ENCODE data around the gene FAM174B.

FAM174B gene

GRCh38 chr15:92638709-92639365 lies 16.7 kb downstream of the FAM174B start:
- DNase-seq = no peak

DNA sequence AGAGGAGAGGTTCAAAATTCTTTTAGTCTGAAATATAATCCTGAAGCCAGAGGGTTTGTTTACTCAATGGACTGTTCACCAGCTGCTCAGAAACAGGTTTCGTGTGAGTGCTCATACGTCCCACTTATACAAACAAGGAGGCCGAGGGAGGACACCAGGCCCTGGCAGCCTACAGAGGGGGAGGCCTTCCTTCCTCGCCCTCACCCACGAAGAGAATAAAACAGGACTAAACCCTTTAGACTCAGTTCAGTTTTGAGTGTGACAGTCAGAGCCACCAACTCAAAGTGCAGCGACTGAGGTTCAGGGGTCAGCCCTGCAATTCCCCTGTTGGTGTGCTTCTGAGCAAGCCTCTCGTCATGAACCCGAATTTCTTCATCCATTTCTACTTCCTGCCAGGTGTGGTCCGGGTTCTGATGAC lies 17.3 kb downstream of the FAM174B start:
- peak; percentile 90 for DNase-seq

- peak; percentile 37 for DNase-seq
Observed at GRCh38 chr15:92637626-92638025, 17.9 kb downstream of the FAM174B start.

DNA sequence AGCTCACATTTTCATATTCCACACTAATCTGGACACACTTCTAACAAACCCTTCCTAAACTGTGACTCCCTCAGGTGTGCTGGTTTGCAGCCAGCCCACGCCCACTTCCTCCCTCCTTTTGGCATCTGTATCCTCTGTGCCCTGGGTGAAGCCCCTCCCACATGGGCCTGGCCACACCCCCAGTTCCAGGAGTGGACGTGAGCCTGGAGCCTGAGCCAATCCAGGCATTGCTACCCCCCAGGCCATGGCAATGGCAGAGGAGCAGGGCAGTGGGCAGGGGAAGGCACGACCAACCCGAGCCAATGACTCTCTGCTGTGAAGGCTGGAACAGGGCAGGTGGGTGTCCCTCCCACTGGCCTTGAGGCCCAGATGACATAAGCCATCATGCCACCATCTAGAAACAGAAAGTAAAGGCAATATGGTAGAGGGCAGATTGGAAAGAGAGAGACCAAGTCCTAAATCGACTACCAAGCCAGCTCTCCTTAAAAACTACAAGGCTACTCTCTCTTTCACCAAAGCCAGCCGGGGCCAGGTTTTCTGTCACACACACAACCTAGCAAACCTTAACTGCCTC lies 18.6 kb downstream of the FAM174B start:
- peak; percentile 25 for DNase-seq

DNA sequence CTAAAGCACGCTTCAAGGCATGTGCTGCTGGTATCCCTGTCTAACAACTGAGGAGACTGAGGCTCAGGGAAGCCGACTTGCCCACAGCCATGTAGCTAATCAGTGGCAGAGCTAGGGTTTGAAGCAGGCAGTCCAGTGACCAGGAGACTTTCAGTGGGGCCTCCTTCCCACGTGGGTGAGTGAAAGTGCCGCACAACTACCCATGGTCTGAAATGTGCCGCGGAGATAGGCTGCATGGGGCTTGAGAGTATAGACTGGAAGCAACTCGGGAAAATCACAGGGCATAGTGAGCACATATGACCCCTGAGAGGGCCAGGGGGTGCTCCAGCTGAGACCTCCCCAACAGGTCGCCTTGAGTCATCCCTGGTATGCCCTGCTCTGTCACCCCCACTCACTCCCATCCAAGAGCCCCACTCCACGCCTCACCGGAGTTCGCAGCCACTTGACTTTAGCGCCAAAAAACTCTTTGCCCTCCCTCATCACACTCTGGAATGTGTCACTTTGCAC lies 19.1 kb downstream of the FAM174B start:
- DNase-seq = no peak

GRCh38 chr15:92634671-92635201 lies 20.8 kb downstream of the FAM174B start:
- DNase-seq = no peak

DNA sequence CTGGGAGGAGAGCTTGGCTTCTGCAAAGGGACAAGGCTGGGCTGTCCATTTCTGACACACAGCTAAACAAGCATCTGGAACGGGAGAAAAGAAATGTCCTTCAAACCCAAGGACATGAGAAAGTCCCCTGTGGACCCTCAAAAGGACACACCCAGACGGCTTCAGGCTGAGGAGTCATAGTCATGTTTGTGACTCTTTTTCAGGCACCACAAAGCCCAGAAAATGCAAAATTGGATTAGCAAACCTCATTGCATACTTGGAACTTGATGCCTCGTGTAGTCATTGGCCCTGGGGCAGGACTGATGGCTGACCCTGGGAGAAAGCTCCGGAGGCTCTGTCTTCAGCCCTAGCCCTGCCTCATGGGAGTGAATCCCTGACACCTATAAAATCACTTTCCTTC lies 21.5 kb downstream of the FAM174B start:
- no peak for DNase-seq

- DNase-seq = no peak
Observed at GRCh38 chr15:92633418-92633817, 22.2 kb downstream of the FAM174B start.

DNA sequence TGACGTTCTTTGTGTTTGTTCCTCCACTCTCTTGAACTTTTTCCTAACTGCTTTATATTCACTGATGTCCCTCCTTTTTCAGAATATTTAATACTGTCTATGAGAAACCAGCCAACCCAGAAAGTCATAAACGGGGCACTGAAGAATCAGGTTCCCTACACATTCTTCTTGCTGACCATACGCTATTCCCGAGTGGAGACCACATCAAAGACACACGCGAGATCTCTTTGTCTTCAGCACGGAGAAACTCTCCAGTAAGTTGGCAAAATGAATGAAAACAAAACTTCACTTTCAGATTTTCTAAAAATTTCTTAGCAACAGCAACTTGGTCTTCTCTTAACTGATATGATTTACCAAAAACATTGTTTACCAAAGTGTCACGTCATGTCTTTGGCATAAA lies 22.6 kb downstream of the FAM174B start:
- no peak for DNase-seq

GRCh38 chr15:92631721-92632120 lies 23.9 kb downstream of the FAM174B start:
- no peak for DNase-seq

- DNase-seq = no peak
Observed at GRCh38 chr15:92629975-92630626, 25.5 kb downstream of the FAM174B start.

DNA sequence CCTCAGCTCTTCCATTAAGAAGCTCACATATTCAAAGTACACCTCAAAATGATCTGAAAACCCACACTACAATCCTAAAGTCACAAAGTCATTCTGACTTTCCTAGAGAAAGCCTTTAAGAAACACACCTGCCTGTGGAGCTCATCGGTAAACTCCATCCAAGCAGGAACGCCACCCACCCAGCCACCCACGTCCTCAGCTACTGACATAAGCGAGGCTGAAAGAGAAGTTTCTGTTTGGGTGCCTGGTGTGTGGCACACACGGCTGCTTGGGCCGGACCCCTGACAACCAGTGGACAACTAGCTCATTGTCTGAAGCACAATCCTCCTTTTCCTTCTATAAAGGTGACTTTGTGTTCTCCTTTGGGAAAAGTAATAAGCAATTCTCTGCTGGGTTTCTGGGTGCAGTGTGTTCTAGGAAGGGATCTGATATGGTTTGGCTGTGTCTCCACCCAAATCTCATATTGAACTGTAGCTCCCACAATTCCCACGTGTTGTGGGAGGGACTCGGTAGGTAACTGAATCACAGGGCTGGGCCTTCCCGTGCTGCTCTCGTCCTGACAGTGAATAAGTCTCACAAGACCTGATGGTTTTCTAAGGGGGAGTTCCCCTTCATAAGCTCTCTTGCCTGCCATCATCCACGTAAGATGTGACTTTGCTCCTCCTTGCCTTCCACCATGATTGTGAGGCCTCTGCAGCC lies 26.1 kb downstream of the FAM174B start:
- DNase-seq = no peak

DNA sequence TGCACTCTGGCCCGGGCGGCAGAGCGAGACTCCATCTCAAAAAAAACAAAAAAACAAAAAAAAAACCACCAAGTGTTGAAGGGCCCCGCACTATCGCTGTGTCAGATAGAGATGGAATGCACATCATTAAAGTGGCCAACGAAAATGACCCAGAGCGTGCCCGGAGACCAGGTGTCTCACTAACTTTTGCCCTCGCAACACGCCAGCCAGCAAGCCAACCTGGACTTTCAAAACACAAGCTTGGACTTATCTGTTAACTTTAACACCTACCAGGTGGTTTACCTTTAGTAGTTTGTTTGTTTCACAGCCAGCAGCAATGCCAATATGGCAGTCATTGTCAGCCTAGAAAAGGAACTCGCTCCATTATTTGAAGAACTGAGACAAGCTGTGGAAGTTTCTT lies 28.6 kb downstream of the FAM174B start:
- DNase-seq = no peak

DNA sequence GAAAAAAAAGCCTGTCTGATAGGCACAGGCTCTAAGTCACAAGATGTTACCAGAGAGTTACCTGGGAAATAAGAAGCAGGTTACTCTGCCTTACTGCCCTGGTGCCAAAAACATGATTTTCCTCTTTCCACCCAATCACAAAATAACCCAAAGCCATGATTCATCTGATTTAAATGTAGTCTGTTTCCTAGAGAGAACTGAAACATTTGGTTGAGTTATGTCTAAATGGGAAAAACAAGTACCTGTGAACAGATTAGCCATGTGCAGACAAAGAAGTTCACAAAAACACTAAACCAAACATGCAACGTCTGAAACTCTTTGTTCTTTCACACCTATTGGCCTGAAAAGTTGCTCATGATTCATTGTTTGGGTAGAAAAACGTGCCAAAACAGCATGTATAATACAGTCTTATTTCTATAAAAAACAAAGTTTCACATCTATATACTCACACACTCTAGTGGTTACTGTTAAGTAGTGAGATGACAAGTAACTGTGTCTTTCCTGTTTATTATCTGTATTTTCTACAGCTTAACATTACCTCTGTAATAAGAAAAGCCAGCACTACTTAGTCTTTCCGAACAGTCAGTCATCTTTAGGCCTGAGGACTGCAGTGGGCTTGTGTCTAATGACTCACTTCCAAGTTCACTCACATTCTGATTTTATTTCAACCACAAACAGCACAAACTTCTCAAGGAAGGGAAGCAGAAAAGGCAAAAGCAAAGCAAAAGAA lies 30.2 kb downstream of the FAM174B start:
- no peak for DNase-seq

GRCh38 chr15:92624401-92624991 lies 31.1 kb downstream of the FAM174B start:
- DNase-seq = no peak

- peak; percentile 15 for DNase-seq
Observed at GRCh38 chr15:92623435-92623834, 32.1 kb downstream of the FAM174B start.

DNA sequence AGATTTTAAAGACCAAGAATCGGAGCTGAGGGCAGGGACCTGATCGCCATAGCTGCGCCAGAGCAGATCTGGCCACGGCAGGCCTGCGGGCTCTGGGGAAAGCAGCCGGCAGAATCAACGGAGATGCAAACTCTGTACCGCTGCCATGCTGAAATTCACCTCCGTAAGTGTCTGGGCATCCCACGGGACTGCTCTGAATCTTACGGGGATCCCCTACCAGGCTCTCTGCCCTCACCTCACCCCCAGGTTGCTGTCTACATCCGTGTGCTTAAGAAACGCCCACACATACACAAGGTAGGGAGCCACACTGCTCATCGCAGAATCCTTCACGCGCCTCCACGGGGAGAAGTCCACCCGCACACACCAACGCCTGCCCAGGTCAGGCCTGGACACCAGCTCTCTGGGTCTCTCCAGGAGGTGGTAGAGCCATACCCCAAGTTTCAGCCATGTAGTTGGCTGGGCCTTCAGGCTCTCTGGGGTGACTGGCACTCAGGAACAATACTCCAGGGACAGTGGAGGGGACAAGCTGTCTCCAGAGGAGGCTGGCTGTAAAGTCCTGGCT lies 33.5 kb downstream of the FAM174B start:
- no peak for DNase-seq

GRCh38 chr15:92620991-92621390 lies 34.6 kb downstream of the FAM174B start:
- no peak for DNase-seq

DNA sequence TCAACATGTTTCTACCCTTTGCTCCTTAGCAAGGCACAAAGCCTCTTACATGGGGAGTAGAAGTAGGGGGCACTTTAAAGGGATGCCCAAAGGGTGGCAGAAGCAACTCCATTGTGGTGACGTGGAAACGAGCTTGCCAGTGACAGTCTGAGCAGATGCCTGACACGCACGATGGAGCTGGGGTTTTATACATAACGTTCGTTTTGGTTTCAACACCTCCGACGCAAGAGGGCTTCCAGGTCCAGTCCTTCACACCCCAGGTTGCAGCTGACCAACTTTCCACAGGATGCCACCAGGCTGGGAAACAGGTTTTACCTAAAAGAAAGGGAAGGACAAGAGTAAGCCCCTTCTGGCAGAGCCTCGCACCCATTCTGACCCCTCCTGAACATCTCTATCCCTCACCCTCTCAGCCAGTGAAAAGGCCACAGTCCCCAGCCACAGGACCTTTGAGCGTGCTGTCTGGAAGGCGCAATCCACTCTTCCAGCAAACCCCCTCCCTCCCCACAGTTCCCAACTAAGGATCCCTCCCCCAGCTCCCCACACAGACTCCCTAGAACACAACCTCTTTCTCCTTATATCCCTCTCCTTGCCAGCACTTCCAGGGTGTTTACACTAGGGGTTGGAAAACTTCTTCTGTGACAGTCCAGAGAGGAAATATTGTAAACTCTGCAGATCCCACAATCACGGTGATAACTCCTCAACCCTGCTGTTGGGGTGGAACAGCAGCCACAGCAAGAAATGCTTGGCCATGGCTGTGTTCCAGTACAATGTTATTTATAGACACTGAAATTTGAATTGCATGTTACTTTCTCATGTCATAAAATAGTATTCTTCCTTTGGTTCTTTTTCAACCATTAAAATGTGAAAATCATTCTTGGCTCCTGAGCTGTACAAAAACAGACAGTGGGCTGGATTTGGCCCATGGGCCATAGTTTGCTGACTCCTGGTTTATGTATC lies 36.2 kb downstream of the FAM174B start:
- DNase-seq = no peak

All from NCI-H1092 treated with DMSO at 0.1 percent for 48 hours (cell line).